Tibial nerve (tissue), 4 donors: Measurements from ENCODE around the gene TMEM242. TPM values are rescaled to one million over a fixed set of nuclear protein-coding genes. Genes with fewer than 3 reads are reported as not detected.
A peak's percentile ranks its signal among the peaks of the same experiment; 100 is the strongest.
"Not testable (repeated sequence)": the region's sequence is repeated elsewhere in the genome, so short reads cannot be mapped to it uniquely, and the experiment has no call there.

Experiments
- DNase-seq, 2 donors: peaks; one replicate each; pipeline ENCODE4 v3.0.0-alpha.2; 2019; ENCODE audit warnings: low spot score in 2 of 2
- H3K27ac ChIP-seq, 4 donors: fragments of 200-600 bp; sonication (generic) in 3 of 4; one replicate each; pipeline ENCODE4 v1.5.1; 2017 to 2019; ENCODE audit warnings: mild to moderate bottlenecking in 1 of 4
- H3K27me3 ChIP-seq, 2 donors: fragments of 200-600 bp; sonication (generic) in 1 of 2; one replicate each; pipeline versions ENCODE4 v1.5.1 to v1.6.0; 2017 to 2019
- H3K36me3 ChIP-seq, 3 donors: fragments of 200-600 bp; sonication (generic); one replicate each; pipeline ENCODE4 v1.5.1; 2018 to 2019
- H3K4me1 ChIP-seq, 4 donors: fragments of 200-600 bp; sonication (generic) in 3 of 4; one replicate each; pipeline ENCODE4 v1.5.1; 2017 to 2019
- H3K4me3 ChIP-seq, 4 donors: fragments of 200-600 bp; sonication (generic) in 3 of 4; one replicate each; pipeline ENCODE4 v1.5.1; 2017 to 2019; ENCODE audit warnings: mild to moderate bottlenecking in 1 of 4, moderate library complexity in 1 of 4
- H3K9me3 ChIP-seq, 4 donors: fragments of 200-600 bp; sonication (generic) in 3 of 4; one replicate each; pipeline ENCODE4 v1.5.1; 2017 to 2019
- EP300 ChIP-seq, 2 donors: sonication (generic); formaldehyde crosslinking; IDR thresholded peaks; one replicate each; pipeline ENCODE4 v1.6.1; 2017; ENCODE audit warnings: antibody characterized with exemption in 2 of 2, mild to moderate bottlenecking in 1 of 2
- POLR2A ChIP-seq, 2 donors: fragments of 450-650 bp; IDR thresholded peaks; one replicate each; pipeline ENCODE4 v1.6.1; 2017; ENCODE audit warnings: antibody characterized with exemption in 2 of 2, mild to moderate bottlenecking in 2 of 2, moderate library complexity in 2 of 2
- WGBS, 2 donors: methylation state at CpG; one replicate each; pipeline ENCODE4 v1.1.5; 2018; 5-methylcytosine and 5-hydroxymethylcytosine counted together
- total RNA-seq, 4 donors: library from RNA; depleted of rRNA; stranded (reverse); fragments of >200 nt; gene quantifications; one replicate each; pipeline ENCODE4 v1.1.0, GENCODE V29; 2016
- TF ChIP-seq, protein P1 (sequence below), 5 experiments: fragments of 200-600 bp in 3 of 5; fragments of 450-650 bp in 2 of 5; sonication (generic) in 3 of 5; IDR thresholded peaks; one replicate each; pipeline ENCODE4 v1.5.1; 2016 to 2019; ENCODE audit warnings: antibody characterized with exemption in 5 of 5, mild to moderate bottlenecking in 3 of 5, moderate library complexity in 2 of 5

Gene TMEM242
- total RNA-seq, 4 donors from 2014 or later, result 4.9 to 8.2 (median 7.0) TPM

DNA sequence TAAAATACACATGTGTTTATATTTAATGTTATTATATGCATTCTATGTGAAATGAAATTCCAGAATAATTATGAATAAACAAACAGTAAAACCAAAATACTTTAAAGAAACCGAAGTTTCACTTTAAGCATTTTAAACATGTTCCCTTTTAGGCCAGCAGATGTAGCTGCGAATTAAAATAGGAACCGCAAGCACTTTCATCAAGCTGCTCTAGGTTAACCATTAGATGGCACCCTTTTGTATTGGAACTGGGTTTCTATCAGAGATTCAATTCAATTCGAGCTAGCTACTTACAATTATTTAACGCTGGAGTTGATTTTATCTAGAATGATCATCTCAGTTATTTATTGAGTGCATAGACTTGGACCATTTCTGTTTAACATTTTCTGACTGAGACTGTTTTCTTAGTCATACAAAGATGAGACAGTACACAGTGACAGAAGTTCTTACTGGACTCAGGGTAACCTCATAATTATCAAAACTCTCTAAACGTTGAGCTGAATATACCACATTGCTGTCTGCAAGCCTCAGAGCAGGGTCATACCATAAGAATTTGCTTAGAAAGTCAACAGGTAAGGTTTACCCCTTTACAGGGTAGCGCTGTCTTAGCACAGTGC is 8.5 kb downstream of the TMEM242 start:
- Histone ChIP-seq H3K4me1 (peaks cover 0 to 12% (median 0%) of the 10 kb centered on the region in 4 donors), H3K36me3 (peaks cover 0 to 42% (median 5%) of the 10 kb centered on the region in 3 donors), H3K9me3 (no peaks in the 10 kb centered on the region), H3K27me3 (no peaks in the 10 kb centered on the region), H3K4me3 (no peak overlapping the region), H3K27ac (peak overlapping the region in 1 of 4 donors; percentile 8)
- 10 to 19% methylated on average over 7 of the region's 7 CpGs for WGBS, 2 donors
- peak in 1 of 2 donors; percentile 40 for DNase-seq
- TF ChIP-seq, protein P1, sequence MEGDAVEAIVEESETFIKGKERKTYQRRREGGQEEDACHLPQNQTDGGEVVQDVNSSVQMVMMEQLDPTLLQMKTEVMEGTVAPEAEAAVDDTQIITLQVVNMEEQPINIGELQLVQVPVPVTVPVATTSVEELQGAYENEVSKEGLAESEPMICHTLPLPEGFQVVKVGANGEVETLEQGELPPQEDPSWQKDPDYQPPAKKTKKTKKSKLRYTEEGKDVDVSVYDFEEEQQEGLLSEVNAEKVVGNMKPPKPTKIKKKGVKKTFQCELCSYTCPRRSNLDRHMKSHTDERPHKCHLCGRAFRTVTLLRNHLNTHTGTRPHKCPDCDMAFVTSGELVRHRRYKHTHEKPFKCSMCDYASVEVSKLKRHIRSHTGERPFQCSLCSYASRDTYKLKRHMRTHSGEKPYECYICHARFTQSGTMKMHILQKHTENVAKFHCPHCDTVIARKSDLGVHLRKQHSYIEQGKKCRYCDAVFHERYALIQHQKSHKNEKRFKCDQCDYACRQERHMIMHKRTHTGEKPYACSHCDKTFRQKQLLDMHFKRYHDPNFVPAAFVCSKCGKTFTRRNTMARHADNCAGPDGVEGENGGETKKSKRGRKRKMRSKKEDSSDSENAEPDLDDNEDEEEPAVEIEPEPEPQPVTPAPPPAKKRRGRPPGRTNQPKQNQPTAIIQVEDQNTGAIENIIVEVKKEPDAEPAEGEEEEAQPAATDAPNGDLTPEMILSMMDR (IDR thresholded peaks at IDR 0.05), result peak; percentile 70 to 89 (median 79)
- no peak for TF ChIP-seq POLR2A (IDR thresholded peaks at IDR 0.05)

DNA sequence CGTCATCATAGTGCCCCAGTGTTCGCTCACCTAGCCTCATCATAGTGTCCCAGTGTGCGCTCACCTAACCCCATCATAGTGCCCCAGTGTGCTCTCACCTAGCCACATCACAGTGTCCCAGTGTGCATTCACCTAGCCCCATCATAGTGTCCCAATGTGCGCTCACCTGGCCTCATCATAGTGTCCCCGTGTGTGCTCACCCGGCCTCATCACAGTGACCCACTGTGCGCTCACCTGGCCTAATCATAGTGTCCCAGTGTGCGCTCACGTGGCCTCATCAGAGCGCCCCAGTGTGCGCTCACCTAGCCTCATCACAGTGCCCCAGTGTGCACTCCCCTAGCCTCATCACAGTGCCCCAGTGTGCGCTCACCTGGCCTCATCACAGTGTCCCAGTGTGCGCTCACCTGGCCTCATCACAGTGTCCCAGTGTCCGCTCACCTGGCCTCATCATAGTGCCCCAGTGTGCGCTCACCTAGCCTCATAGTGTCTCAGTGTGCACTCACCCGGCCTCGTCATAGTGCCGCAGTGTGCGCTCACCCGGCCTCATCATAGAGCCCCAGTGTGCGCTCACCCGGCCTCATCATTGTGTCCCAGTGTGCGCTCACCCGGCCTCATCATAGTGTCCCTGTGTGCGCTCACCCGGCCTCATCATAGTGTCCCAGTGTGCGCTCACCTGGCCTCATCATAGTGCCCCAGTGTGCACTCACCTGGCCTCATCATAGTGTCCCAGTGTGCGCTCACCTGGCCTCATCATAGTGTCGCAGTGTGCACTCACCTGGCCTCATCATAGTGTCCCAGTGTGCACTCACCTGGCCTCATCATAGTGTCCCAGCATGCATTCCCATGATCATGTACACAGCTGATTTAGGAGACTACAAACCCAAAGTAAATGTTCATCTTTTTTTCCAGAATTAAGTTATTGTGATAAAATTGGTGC is 9.5 kb downstream of the TMEM242 start:
- DNase-seq, result no peak
- Histone ChIP-seq H3K27me3 (no peaks in the 10 kb centered on the region), H3K9me3 (no peaks in the 10 kb centered on the region), H3K36me3 (peaks cover 0 to 40% (median 5%) of the 10 kb centered on the region in 3 donors), H3K4me1 (peaks cover 0 to 16% (median 0%) of the 10 kb centered on the region in 4 donors), H3K27ac (no peak overlapping the region), H3K4me3 (no peak overlapping the region)
- 83% methylated on average over 28 to 29 of the region's 29 CpGs for WGBS, 2 donors
- TF ChIP-seq, protein P1 (IDR thresholded peaks at IDR 0.05), result no peak
- TF ChIP-seq POLR2A (IDR thresholded peaks at IDR 0.05), result no peak
- TF ChIP-seq EP300 (IDR thresholded peaks at IDR 0.05), result no peak

DNA sequence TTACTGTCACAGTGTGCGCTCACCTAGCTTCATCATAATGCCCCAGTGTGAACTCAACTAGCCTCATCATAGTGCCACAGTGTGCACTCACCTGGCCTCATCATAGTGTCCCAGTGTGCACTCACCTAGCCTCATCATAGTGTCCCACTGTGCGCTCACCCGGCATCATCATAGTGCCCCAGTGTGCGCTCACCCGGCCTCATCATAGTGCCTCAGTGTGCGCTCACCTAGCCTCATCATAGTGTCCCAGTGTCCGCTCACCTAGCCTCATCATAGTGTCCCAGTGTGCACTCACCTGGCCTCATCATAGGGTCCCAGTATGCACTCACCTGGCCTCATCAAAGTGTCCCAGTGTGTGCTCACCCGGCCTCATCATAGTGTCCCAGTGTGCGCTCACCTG is 10.6 kb downstream of the TMEM242 start:
- H3K4me3 ChIP-seq, result no peak overlapping the region
- 75 to 77% methylated on average over 9 of the region's 9 CpGs for whole genome bisulfite sequencing, 2 donors
- H3K27ac ChIP-seq, result no peak overlapping the region
- peaks cover 0 to 19% (median 0%) of the 10 kb centered on the region in 4 donors for H3K4me1 ChIP-seq
- TF ChIP-seq EP300 (IDR thresholded peaks at IDR 0.05) (no peak), POLR2A (IDR thresholded peaks at IDR 0.05) (no peak)
- TF ChIP-seq, protein P1 (IDR thresholded peaks at IDR 0.05), result no peak
- H3K27me3 ChIP-seq, result no peaks in the 10 kb centered on the region
- H3K9me3 ChIP-seq, result no peaks in the 10 kb centered on the region
- DNase-seq, result no peak
- H3K36me3 ChIP-seq, result peaks cover 0 to 30% (median 0%) of the 10 kb centered on the region in 3 donors

DNA sequence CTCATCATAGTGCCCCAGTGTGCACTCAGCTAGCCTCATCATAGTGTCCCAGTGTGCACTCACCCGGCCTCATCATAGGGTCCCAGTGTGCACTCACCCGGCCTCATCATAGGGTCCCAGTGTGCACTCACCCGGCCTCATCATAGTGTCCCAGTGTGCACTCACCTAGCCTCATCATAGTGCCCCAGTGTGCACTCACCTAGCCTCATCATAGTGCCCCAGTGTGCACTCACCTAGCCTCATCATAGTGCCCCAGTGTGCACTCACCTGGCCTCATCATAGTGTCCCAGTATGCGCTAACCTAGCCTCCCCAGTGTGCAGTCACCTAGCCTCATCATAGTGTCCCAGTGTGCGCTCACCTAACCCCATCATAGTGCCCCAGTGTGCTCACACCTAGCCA is 12.6 kb downstream of the TMEM242 start:
- not testable (repeated sequence) for H3K4me3 ChIP-seq, DNase-seq, H3K9me3 ChIP-seq, H3K27me3 ChIP-seq, H3K27ac ChIP-seq
- peaks cover 0 to 26% (median 0%) of the 10 kb centered on the region in 3 donors for H3K36me3 ChIP-seq
- WGBS, 2 donors, result 60 to 66% methylated on average over 4 of the region's 5 CpGs
- peaks cover 0 to 17% (median 0%) of the 10 kb centered on the region in 4 donors for H3K4me1 ChIP-seq

DNA sequence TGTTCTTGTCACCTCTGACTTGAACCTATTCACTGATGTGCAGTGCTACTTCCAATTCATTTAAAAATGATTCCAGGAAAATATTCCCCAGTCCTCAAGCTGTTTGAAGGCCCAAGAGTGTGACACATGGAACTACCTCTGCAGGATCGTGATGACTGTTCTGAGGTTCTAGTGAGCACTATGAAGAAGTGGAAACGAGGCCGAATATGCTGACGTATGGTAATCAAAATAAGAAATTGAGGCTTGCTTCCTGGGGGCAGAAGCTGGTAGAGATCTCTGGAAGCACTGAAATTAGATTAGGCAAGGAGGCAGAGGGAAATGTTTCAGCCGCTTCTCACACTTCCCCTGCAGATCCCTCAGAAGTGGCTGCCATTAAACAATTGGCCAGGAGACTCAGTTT is 15.7 kb downstream of the TMEM242 start:
- no peak for DNase-seq
- H3K4me1 ChIP-seq, result peaks cover 0 to 42% (median 4%) of the 10 kb centered on the region in 4 donors
- WGBS, 2 donors, result 67 to 83% methylated on average over 5 of the region's 5 CpGs

More for the DNA sequence above, 15.7 kb downstream of the TMEM242 start:
- Histone ChIP-seq H3K4me3 (no peak overlapping the region), H3K9me3 (no peaks in the 10 kb centered on the region), H3K27ac (no peak overlapping the region), H3K36me3 (peaks cover 0 to 13% (median 0%) of the 10 kb centered on the region in 3 donors), H3K27me3 (no peaks in the 10 kb centered on the region)
- TF ChIP-seq EP300 (IDR thresholded peaks at IDR 0.05) (no peak), POLR2A (IDR thresholded peaks at IDR 0.05) (no peak)
- TF ChIP-seq, protein P1 (IDR thresholded peaks at IDR 0.05), result no peak
